B cell (primary cell): Measurements from ENCODE around the gene USP12. TPM values are rescaled to one million over a fixed set of nuclear protein-coding genes. Genes with fewer than 3 reads are reported as not detected.

Experiments
- ATAC-seq: fragments of 200-7000 bp; cut with Tn5 transposase; one replicate; pipeline ENCODE4 v1.10.0; 2021; ENCODE audit warnings: low read depth, mild to moderate bottlenecking, moderate number of reproducible peaks, moderate library complexity
- CTCF ChIA-PET: fragments of 350-600 bp; sonication (Branson Sonifier 250); formaldehyde crosslinking; loops from one replicate; lab custom pipeline; 2021; ENCODE audit warnings: antibody characterized with exemption, inconsistent platforms; lab: Charles Lee
- POLR2A ChIA-PET: fragments of 350-600 bp; sonication (Branson Sonifier 250); formaldehyde crosslinking; loops from one replicate; lab custom pipeline; 2021; ENCODE audit warnings: antibody characterized with exemption; lab: Charles Lee
- DNase-seq: peaks from one replicate; pipeline ENCODE4 v3.0.0; 2013
- H2AFZ ChIP-seq: 2 replicates; pipeline ENCODE4 v1.6.1; 2012; ENCODE audit warnings: mild to moderate bottlenecking, low read depth, low read length; ENCODE audit not compliant: insufficient read depth, poor library complexity, severe bottlenecking
- H3K27ac ChIP-seq, 2 donors: 1 replicate in 1 of 2; 2 replicates in 1 of 2; pipeline ENCODE4 v1.5.1; 2012 to 2013; ENCODE audit warnings: low read length in 2 of 2, mild to moderate bottlenecking in 2 of 2, moderate library complexity in 1 of 2
- H3K27me3 ChIP-seq, 4 experiments: fragments of 200-600 bp in 1 of 4; sonication (generic) in 1 of 4; replicated peaks in 1 of 4; 1 replicate in 2 of 4; 2 replicates in 2 of 4; pipeline versions ENCODE4 v1.6.1 to v1.7.0; 2013 to 2016; ENCODE audit warnings: low read length in 3 of 4, mild to moderate bottlenecking in 2 of 4, mixed read lengths in 1 of 4, moderate library complexity in 1 of 4; ENCODE audit not compliant: insufficient read depth in 4 of 4, control insufficient read depth in 3 of 4; ENCODE audit errors: control extremely low read depth in 1 of 4
- H3K36me3 ChIP-seq, 2 experiments: replicated peaks in 1 of 2; 1 replicate in 1 of 2; 2 replicates in 1 of 2; pipeline versions ENCODE4 v1.6.1 to v1.7.1; 2013; ENCODE audit warnings: low read length in 1 of 2; ENCODE audit not compliant: insufficient read depth in 2 of 2, control insufficient read depth in 1 of 2; ENCODE audit errors: control extremely low read depth in 1 of 2, extremely low read depth in 1 of 2
- H3K4me1 ChIP-seq, 2 donors: fragments of 200-600 bp in 1 of 2; sonication (generic) in 1 of 2; 1 replicate in 1 of 2; 2 replicates in 1 of 2; pipeline versions ENCODE4 v1.5.1 to v1.6.1; 2013 to 2017; ENCODE audit warnings: low read length in 2 of 2; ENCODE audit not compliant: control insufficient read depth in 2 of 2, insufficient read depth in 2 of 2
- H3K4me2 ChIP-seq: replicated peaks from 2 replicates; pipeline ENCODE3; 2012; ENCODE audit warnings: mild to moderate bottlenecking, low read depth, low read length; ENCODE audit not compliant: poor library complexity, severe bottlenecking
- H3K4me3 ChIP-seq, 5 experiments: fragments of 200-600 bp in 1 of 5; sonication (generic) in 1 of 5; 1 replicate in 3 of 5; 2 replicates in 2 of 5; pipeline versions ENCODE4 v1.5.1 to v1.7.0; 2011 to 2016; ENCODE audit warnings: low read length in 4 of 5, mild to moderate bottlenecking in 4 of 5, low read depth in 2 of 5, control low read depth in 1 of 5, moderate library complexity in 1 of 5; ENCODE audit not compliant: insufficient read depth in 1 of 5; ENCODE audit errors: control extremely low read depth in 1 of 5, extremely low read depth in 1 of 5
- H3K79me2 ChIP-seq: fragments of 200-600 bp; sonication (generic); one replicate; pipeline ENCODE4 v1.6.0; 2016; ENCODE audit warnings: low read length; ENCODE audit not compliant: control insufficient read depth, insufficient read depth
- H3K9ac ChIP-seq: fragments of 200-600 bp; sonication (generic); 2 replicates; pipeline ENCODE4 v1.6.1; 2017; ENCODE audit warnings: mild to moderate bottlenecking, low read length, moderate library complexity
- H3K9me3 ChIP-seq, 3 donors: one replicate each; pipeline versions ENCODE4 v1.6.1 to v1.7.1; 2013; ENCODE audit warnings: low read length in 2 of 3; ENCODE audit not compliant: control insufficient read depth in 2 of 3, insufficient read depth in 1 of 3; ENCODE audit errors: control extremely low read depth in 1 of 3
- H4K20me1 ChIP-seq: 2 replicates; pipeline ENCODE4 v1.6.0; 2012; ENCODE audit warnings: mild to moderate bottlenecking, low read length; ENCODE audit not compliant: insufficient read depth, control insufficient read depth, poor library complexity, severe bottlenecking
- H3K27ac Mint-ChIP-seq: one replicate; pipeline ENCODE4 v1.8.0; 2021; ENCODE audit warnings: mixed read lengths
- H3K27me3 Mint-ChIP-seq: one replicate; pipeline ENCODE4 v1.8.0; 2021; ENCODE audit warnings: mixed read lengths
- H3K4me1 Mint-ChIP-seq: one replicate; pipeline ENCODE4 v1.8.0; 2021; ENCODE audit warnings: mixed read lengths
- H3K4me3 Mint-ChIP-seq: one replicate; pipeline ENCODE4 v1.8.0; 2021; ENCODE audit warnings: mixed read lengths
- H3K9me3 Mint-ChIP-seq: one replicate; pipeline ENCODE4 v1.8.0; 2022; ENCODE audit warnings: mixed read lengths; ENCODE audit not compliant: insufficient read depth
- CTCF ChIP-seq: fragments of 200-600 bp; IDR thresholded peaks from one replicate; pipeline ENCODE4 v1.8.0; 2022; ENCODE audit warnings: antibody characterized with exemption, mild to moderate bottlenecking
- EZH2 ChIP-seq: IDR thresholded peaks from 2 replicates; pipeline ENCODE4 v1.6.1; 2012; ENCODE audit warnings: borderline replicate concordance, low read depth, mild to moderate bottlenecking, moderate library complexity, low read length; ENCODE audit not compliant: insufficient read depth, poor library complexity, severe bottlenecking
- WGBS: methylation state at CpG from one replicate; pipeline ENCODE4 v1.1.5; 2013; ENCODE audit warnings: missing lambda C conversion rate; ENCODE audit not compliant: insufficient coverage; 5-methylcytosine and 5-hydroxymethylcytosine counted together
- intact Hi-C: fragments of 100-400 bp; cut with micrococcal nuclease; formaldehyde crosslinking; loops from one replicate; pipeline ENCODE4 v1.10.0; 2022
- polyA plus RNA-seq: library from polyadenylated mRNA; depleted of rRNA; stranded (reverse); fragments of >200 nt; gene quantifications from 2 replicates; pipeline ENCODE4 v1.2.3, GENCODE V29; 2012
- total RNA-seq, 2 donors: library from RNA; stranded (reverse); fragments of 120-200 nt in 1 of 2; gene quantifications; 1 replicate in 1 of 2; 2 replicates in 1 of 2; pipeline versions ENCODE4 v1.2.3 to v1.2.4, GENCODE V29; 2013 to 2022

The USP12 gene
- total and polyA plus RNA-seq, 2 donors (not counting 1 experiment from before 2014, with no cell fraction given) = 21.7 to 46.3 TPM

- peaks cover 62% of the 10 kb centered on the region for H3K79me2 ChIP-seq
- TF ChIP-seq EZH2 (no peak), CTCF (no peak)
- no peak for ATAC-seq
- no peak overlapping the region for H3K4me2 ChIP-seq
- H3K27me3 ChIP-seq = no peaks in the 10 kb centered on the region
- Mint-ChIP-seq H3K4me1 (peaks cover 34% of the 10 kb centered on the region), H3K4me3 (no peak overlapping the region), H3K27me3 (no peaks in the 10 kb centered on the region), H3K27ac (no peak overlapping the region), H3K9me3 (no peaks in the 10 kb centered on the region)
- H3K36me3 ChIP-seq = peaks cover 3 to 4% of the 10 kb centered on the region in 2 experiments
- H3K4me1 ChIP-seq = peaks cover 9 to 21% of the 10 kb centered on the region in 2 donors
- no peak overlapping the region for H3K4me3 ChIP-seq
- no CpG with 5 or more reads among the region's 3 CpGs for WGBS
- peaks cover 31% of the 10 kb centered on the region for H4K20me1 ChIP-seq
- intact Hi-C loops = loop anchor here (5.0 kb wide), 1 partner anchor 37 kb away; no protein-coding TSS in a partner anchor
- DNase-seq = no peak
- H2AFZ ChIP-seq = no peak overlapping the region
- ChIA-PET CTCF (interaction anchor here (0.7 kb wide), 1 partner anchor 162 kb away, joined by 3 read pairs; no protein-coding TSS in a partner anchor), POLR2A (interaction anchor here (0.6 kb wide), 1 partner anchor 585 kb away, joined by 3 read pairs; no protein-coding TSS in a partner anchor)
- H3K9me3 ChIP-seq = peaks cover 0 to 1% (median 0%) of the 10 kb centered on the region in 3 donors
- no peak overlapping the region for H3K27ac ChIP-seq
- no peak overlapping the region for H3K9ac ChIP-seq
Observed at GRCh38 chr13:27110056-27110746, 61.4 kb downstream of the USP12 start.

GRCh38 chr13:27106144-27106543 is 65.5 kb downstream of the USP12 start:
- no CpG with 5 or more reads among the region's 5 CpGs for WGBS
- CTCF ChIA-PET = interaction anchor here (0.6 kb wide), 1 partner anchor 257 kb away, joined by 4 read pairs; no protein-coding TSS in a partner anchor
- H3K36me3 ChIP-seq = peaks cover 0 to 16% of the 10 kb centered on the region in 2 experiments
- H3K79me2 ChIP-seq = peaks cover 44% of the 10 kb centered on the region
- no peaks in the 10 kb centered on the region for H3K4me1 ChIP-seq
- Mint-ChIP-seq H3K4me3 (no peak overlapping the region), H3K27me3 (no peaks in the 10 kb centered on the region), H3K27ac (no peak overlapping the region), H3K9me3 (no peaks in the 10 kb centered on the region), H3K4me1 (peaks cover 5% of the 10 kb centered on the region)
- ATAC-seq (no peak), DNase-seq (no peak)
- no peak overlapping the region for H3K4me2 ChIP-seq
- peaks cover 7% of the 10 kb centered on the region for H4K20me1 ChIP-seq
- TF ChIP-seq CTCF (no peak), EZH2 (no peak)
- POLR2A ChIA-PET = no interaction called here
- peaks cover 0 to 1% (median 0%) of the 10 kb centered on the region in 3 donors for H3K9me3 ChIP-seq
- H2AFZ ChIP-seq = no peak overlapping the region
- no peak overlapping the region for H3K4me3 ChIP-seq
- no peaks in the 10 kb centered on the region for H3K27me3 ChIP-seq
- no peak overlapping the region for H3K27ac ChIP-seq
- H3K9ac ChIP-seq = no peak overlapping the region
- intact Hi-C loops = no loop called here
